Thyroid gland (tissue), 4 donors: ENCODE results near the gene STX16. TPM values are rescaled to one million over a fixed set of nuclear protein-coding genes. Genes with fewer than 3 reads are reported as not detected.

Source experiments
- DNase-seq, 2 donors: peaks; one replicate each; pipeline ENCODE4 v3.0.0-alpha.2; 2019
- H3K27ac ChIP-seq, 3 donors: fragments of 200-600 bp; sonication (generic); 1 replicate in 2 of 3; 2 replicates in 1 of 3; pipeline ENCODE4 v1.5.1; 2016 to 2019; ENCODE audit warnings: mild to moderate bottlenecking in 1 of 3, moderate library complexity in 1 of 3
- H3K27me3 ChIP-seq: fragments of 200-600 bp; sonication (generic); one replicate; pipeline ENCODE4 v1.5.1; 2019
- H3K36me3 ChIP-seq, 2 donors: fragments of 200-600 bp; sonication (generic); one replicate each; pipeline ENCODE4 v1.5.1; 2016 to 2019
- H3K4me1 ChIP-seq, 2 donors: fragments of 200-600 bp; sonication (generic); one replicate each; pipeline ENCODE4 v1.5.1; 2017 to 2019
- H3K4me3 ChIP-seq, 3 donors: fragments of 200-600 bp; sonication (generic); replicated peaks in 1 of 3; 1 replicate in 2 of 3; 2 replicates in 1 of 3; pipeline ENCODE4 v1.5.1; 2016; ENCODE audit warnings: mild to moderate bottlenecking in 1 of 3
- H3K9me3 ChIP-seq: fragments of 200-600 bp; sonication (generic); one replicate; pipeline ENCODE4 v1.5.1; 2017
- CTCF ChIP-seq, 6 experiments: fragments of 200-600 bp in 3 of 6; fragments of 450-650 bp in 3 of 6; sonication (generic) in 3 of 6; IDR thresholded peaks; one replicate each; pipeline ENCODE4 v1.5.1; 2016 to 2019; ENCODE audit warnings: antibody characterized with exemption in 6 of 6, mild to moderate bottlenecking in 2 of 6, inconsistent platforms in 1 of 6, moderate library complexity in 1 of 6
- POLR2A ChIP-seq, 2 donors: fragments of 450-650 bp; IDR thresholded peaks; one replicate each; pipeline ENCODE4 v1.6.1; 2017; ENCODE audit warnings: antibody characterized with exemption in 2 of 2, mild to moderate bottlenecking in 2 of 2, moderate library complexity in 1 of 2
- WGBS, 2 donors: methylation state at CpG; one replicate each; pipeline ENCODE4 v1.1.5; 2017; 5-methylcytosine and 5-hydroxymethylcytosine counted together
- intact Hi-C: fragments of 100-400 bp; cut with DNase I; formaldehyde crosslinking; loops from one replicate; pipeline ENCODE4 v1.15.1; 2023
- total RNA-seq, 4 donors: library from RNA; depleted of rRNA; stranded (reverse); fragments of >200 nt; gene quantifications; one replicate each; pipeline ENCODE4 v1.2.3, GENCODE V29; 2016

The STX16 gene
- total RNA-seq, 4 donors from 2014 or later, result 42.5 to 59.1 (median 53.0) TPM

DNA sequence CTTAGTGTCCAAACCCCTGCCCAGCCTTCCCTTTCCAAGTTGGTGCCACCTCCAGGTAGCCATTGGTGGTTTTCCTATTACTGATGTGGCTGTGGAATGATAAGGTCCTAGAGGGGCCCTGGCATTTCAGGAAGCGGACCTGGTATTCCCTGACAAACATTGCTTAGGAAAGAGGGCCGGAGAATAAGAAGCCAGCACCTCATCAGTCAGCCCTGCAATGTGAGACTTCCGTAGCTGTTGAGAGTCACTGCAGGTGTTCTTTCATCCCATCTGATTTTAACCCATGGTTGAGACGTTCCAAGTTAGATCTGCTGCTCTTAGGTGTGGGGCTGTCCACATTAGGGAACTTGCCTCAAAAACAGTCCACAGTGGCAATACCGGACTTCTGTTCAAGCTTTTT, 26.7 kb downstream of the STX16 start:
- intact Hi-C loops, result no loop called here
- Histone ChIP-seq H3K36me3 (peaks cover 38 to 45% of the 10 kb centered on the region in 2 donors), H3K4me3 (no peak overlapping the region), H3K27ac (no peak overlapping the region), H3K9me3 (no peaks in the 10 kb centered on the region), H3K4me1 (no peaks in the 10 kb centered on the region), H3K27me3 (no peaks in the 10 kb centered on the region)
- no peak for DNase-seq
- TF ChIP-seq CTCF (IDR thresholded peaks at IDR 0.05), result no peak
- no peak for TF ChIP-seq POLR2A (IDR thresholded peaks at IDR 0.05)
- WGBS, 2 donors, result 94 to 99% methylated on average over 5 of the region's 5 CpGs

DNA sequence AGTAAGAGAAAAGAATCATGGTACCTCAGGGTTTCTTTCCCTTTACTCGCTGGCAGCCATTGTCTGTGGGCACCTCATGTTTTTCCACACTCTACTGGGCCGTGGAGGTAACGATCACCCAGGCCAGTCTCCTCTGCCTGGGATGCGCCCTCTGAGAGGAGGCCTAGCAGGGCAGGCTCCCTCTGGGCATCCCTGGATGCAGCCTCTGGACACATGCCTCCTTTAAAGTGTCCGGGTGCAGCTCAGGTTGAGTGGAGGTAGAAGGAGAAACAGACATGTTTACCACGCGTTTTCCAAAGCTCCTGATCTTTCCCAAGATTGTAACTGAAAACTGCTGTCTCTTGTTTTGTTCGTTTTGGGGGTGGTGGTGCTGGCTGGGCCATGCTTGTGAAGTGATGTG, 27.7 kb downstream of the STX16 start:
- no peak for DNase-seq
- Histone ChIP-seq H3K4me3 (no peak overlapping the region), H3K36me3 (peaks cover 30 to 36% of the 10 kb centered on the region in 2 donors), H3K4me1 (no peaks in the 10 kb centered on the region), H3K27me3 (no peaks in the 10 kb centered on the region), H3K27ac (no peak overlapping the region), H3K9me3 (no peaks in the 10 kb centered on the region)
- TF ChIP-seq CTCF (IDR thresholded peaks at IDR 0.05), result no peak
- no peak for TF ChIP-seq POLR2A (IDR thresholded peaks at IDR 0.05)
- intact Hi-C loops, result no loop called here
- 82% methylated on average over 8 of the region's 8 CpGs for WGBS, 2 donors

DNA sequence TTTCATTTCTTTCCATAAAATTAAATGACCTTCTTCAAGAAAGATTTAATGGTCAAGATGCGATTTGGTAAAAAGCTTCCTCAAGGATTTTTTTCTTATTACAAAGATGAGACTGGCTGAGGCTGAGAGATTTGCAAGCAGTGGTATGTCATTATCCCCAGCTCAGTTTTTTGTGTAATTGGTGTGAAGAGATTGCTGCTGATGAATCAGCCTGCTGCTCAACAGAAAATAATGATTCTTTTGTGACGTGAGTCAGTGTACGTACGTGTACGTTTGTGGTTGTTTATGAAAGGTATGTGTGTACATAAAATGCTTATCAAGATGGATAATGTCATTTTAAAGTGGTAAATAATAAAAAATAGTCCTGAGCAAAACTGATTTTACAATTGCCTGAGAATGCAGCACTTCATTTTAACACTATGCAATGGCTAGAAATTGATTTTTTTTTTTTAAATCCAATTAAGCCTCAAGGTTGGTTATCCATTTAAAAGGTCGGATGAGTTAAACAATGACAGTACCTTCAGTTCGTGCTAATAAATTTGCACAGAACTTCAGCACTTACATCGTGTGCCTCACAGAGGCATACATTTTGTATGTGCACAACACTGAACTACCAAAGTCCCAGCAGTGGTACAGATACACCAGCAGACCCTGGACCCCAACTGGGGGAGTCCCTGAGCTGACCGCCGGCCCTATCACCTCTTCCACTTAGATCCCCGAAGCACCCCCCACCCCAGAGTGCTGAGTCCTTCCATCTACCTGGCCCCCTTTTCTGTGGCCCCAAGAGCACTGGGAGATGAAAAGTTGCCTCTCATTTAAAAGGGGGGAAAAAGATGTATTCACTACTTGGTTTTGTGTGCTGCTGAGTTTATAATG, 31.8 kb downstream of the STX16 start:
- TF ChIP-seq CTCF (IDR thresholded peaks at IDR 0.05) (no peak), POLR2A (IDR thresholded peaks at IDR 0.05) (no peak)
- DNase-seq, result no peak
- H3K4me1 ChIP-seq, result no peaks in the 10 kb centered on the region
- H3K36me3 ChIP-seq, result peaks cover 4 to 6% of the 10 kb centered on the region in 2 donors
- H3K9me3 ChIP-seq, result no peaks in the 10 kb centered on the region
- intact Hi-C loops, result no loop called here
- no peak overlapping the region for H3K4me3 ChIP-seq
- H3K27ac ChIP-seq, result no peak overlapping the region
- no peaks in the 10 kb centered on the region for H3K27me3 ChIP-seq
- WGBS, 2 donors, result 93 to 94% methylated on average over 11 of the region's 11 CpGs

GRCh38 chr20:58684291-58684690, 33.2 kb downstream of the STX16 start:
- 96% methylated on average over 2 of the region's 2 CpGs for WGBS, 2 donors
- TF ChIP-seq POLR2A (IDR thresholded peaks at IDR 0.05) (no peak), CTCF (IDR thresholded peaks at IDR 0.05) (no peak)
- Histone ChIP-seq H3K36me3 (peaks cover 0 to 6% of the 10 kb centered on the region in 2 donors), H3K27ac (no peak overlapping the region), H3K27me3 (no peaks in the 10 kb centered on the region), H3K4me1 (no peaks in the 10 kb centered on the region), H3K9me3 (no peaks in the 10 kb centered on the region), H3K4me3 (no peak overlapping the region)
- intact Hi-C loops, result no loop called here
- no peak for DNase-seq

GRCh38 chr20:58685988-58686387, 34.9 kb downstream of the STX16 start:
- Histone ChIP-seq H3K9me3 (no peaks in the 10 kb centered on the region), H3K27ac (no peak overlapping the region), H3K27me3 (no peaks in the 10 kb centered on the region), H3K36me3 (no peaks in the 10 kb centered on the region), H3K4me1 (peaks cover 0 to 13% of the 10 kb centered on the region in 2 donors), H3K4me3 (no peak overlapping the region)
- DNase-seq, result no peak
- intact Hi-C loops, result no loop called here
- 87 to 94% methylated on average over 5 of the region's 5 CpGs for WGBS, 2 donors
- TF ChIP-seq CTCF (IDR thresholded peaks at IDR 0.05), result no peak
- no peak for TF ChIP-seq POLR2A (IDR thresholded peaks at IDR 0.05)
